ENCODE measurements around the gene CSTF1.

The CSTF1 gene

DNA sequence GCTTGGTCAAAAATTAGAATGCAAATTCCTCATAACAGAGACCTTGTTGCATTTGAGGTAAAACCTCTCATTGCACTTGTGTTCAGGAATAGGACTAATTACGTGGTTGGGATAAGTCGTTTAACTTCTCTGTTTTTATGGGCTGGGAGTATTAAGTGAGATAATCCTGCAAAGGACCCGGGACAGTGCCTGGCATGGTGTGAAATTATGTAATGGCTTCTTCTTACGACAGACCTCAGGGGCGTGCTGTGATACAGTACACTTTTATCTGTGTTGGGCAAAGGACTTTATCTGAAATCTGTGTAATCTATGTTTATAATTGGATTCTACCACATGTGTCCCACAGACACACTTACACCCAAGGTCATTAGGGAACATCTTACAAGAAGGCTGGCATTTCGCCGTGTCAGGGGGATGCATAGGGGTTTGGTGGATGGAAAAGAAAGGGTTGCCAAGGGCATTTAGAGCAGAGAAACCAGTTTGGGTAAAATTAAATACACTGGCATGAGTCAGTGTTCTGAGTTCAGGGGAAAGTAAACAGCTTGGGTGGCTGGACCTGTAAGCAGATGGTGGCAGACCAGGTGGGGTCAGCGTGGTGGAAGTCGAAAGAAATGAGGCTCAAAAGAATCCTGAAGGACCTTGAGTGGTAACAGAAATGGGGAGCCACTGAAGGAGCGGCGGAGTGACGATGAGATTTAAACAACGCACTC is 58.8 kb downstream of the CSTF1 start:
- TF ChIP-seq FOXM1 (IDR thresholded peaks at IDR 0.05; ENCODE audit: borderline replicate concordance, low read depth) (no peak), TAF1 (IDR thresholded peaks at IDR 0.05; ENCODE audit: low read depth) (no peak), NFIC (IDR thresholded peaks at IDR 0.05) (no peak), CEBPB (IDR thresholded peaks at IDR 0.05) (no peak), TEAD4 (IDR thresholded peaks at IDR 0.05) (no peak), EP300 (IDR thresholded peaks at IDR 0.05; ENCODE audit: borderline replicate concordance) (no peak), YY1 (IDR thresholded peaks at IDR 0.05; ENCODE audit: low read depth) (no peak), CREB1 (IDR thresholded peaks at IDR 0.05; ENCODE audit: low read depth) (no peak)
- TF ChIP-seq, protein P1, sequence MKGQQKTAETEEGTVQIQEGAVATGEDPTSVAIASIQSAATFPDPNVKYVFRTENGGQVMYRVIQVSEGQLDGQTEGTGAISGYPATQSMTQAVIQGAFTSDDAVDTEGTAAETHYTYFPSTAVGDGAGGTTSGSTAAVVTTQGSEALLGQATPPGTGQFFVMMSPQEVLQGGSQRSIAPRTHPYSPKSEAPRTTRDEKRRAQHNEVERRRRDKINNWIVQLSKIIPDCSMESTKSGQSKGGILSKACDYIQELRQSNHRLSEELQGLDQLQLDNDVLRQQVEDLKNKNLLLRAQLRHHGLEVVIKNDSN (IDR thresholded peaks at IDR 0.05): no peak

DNA sequence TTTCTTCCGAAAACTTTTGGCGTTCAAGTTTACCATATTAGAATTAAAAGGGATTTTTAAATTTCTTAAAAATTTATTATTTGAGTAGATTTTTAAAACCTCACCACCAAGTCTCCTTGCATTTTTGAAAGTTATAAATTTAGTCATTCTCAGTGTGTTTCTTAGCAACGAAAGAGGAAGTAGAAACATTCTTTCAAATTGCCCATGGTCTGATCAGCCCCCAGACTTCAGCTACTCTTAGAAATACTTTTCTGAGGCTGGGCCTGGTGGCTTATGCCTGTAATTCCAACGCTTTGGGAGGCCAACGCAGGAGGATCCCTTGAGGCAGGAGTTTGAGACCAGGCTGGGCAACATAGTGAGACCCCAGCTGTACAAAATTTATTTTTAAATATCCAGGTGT is 60.9 kb downstream of the CSTF1 start:
- TF ChIP-seq, protein P2, sequence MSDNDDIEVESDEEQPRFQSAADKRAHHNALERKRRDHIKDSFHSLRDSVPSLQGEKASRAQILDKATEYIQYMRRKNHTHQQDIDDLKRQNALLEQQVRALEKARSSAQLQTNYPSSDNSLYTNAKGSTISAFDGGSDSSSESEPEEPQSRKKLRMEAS (IDR thresholded peaks at IDR 0.05): no peak
- TF ChIP-seq TEAD4 (IDR thresholded peaks at IDR 0.05) (no peak), TAF1 (IDR thresholded peaks at IDR 0.05; ENCODE audit: low read depth) (no peak), NFIC (IDR thresholded peaks at IDR 0.05) (no peak), CREB1 (IDR thresholded peaks at IDR 0.05; ENCODE audit: low read depth) (no peak), CEBPB (IDR thresholded peaks at IDR 0.05) (no peak), EP300 (IDR thresholded peaks at IDR 0.05; ENCODE audit: borderline replicate concordance) (no peak)
- TF ChIP-seq, protein P3, sequence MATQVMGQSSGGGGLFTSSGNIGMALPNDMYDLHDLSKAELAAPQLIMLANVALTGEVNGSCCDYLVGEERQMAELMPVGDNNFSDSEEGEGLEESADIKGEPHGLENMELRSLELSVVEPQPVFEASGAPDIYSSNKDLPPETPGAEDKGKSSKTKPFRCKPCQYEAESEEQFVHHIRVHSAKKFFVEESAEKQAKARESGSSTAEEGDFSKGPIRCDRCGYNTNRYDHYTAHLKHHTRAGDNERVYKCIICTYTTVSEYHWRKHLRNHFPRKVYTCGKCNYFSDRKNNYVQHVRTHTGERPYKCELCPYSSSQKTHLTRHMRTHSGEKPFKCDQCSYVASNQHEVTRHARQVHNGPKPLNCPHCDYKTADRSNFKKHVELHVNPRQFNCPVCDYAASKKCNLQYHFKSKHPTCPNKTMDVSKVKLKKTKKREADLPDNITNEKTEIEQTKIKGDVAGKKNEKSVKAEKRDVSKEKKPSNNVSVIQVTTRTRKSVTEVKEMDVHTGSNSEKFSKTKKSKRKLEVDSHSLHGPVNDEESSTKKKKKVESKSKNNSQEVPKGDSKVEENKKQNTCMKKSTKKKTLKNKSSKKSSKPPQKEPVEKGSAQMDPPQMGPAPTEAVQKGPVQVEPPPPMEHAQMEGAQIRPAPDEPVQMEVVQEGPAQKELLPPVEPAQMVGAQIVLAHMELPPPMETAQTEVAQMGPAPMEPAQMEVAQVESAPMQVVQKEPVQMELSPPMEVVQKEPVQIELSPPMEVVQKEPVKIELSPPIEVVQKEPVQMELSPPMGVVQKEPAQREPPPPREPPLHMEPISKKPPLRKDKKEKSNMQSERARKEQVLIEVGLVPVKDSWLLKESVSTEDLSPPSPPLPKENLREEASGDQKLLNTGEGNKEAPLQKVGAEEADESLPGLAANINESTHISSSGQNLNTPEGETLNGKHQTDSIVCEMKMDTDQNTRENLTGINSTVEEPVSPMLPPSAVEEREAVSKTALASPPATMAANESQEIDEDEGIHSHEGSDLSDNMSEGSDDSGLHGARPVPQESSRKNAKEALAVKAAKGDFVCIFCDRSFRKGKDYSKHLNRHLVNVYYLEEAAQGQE (IDR thresholded peaks at IDR 0.05; ENCODE audit: low read depth): no peak

DNA sequence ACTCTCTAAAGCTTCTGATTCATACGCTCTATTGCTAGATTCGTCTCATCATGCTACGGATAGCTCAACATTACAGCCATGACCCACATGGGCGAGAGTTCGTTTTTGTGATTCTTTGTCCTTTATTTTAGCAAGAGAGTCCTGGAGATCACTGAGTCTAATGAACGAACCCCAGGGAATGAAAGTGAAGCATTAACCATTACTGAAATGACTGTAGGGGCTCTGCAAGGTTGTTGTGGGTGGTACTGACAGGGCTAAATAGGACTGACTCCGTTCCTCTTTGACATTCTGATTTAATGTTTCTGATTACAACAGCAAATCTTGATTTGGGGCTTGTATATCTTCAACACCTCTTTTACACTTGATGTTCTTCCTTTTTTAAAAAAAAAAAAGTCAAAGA is 62.3 kb downstream of the CSTF1 start:
- TF ChIP-seq, protein P1 (IDR thresholded peaks at IDR 0.05): no peak
- TF ChIP-seq TCF12 (IDR thresholded peaks at IDR 0.05; ENCODE audit: low read depth) (no peak), RAD21 (IDR thresholded peaks at IDR 0.05; ENCODE audit: low read depth) (no peak), CREB1 (IDR thresholded peaks at IDR 0.05; ENCODE audit: low read depth) (no peak), YY1 (IDR thresholded peaks at IDR 0.05; ENCODE audit: low read depth) (no peak), NFIC (IDR thresholded peaks at IDR 0.05) (no peak), ZBTB7A (IDR thresholded peaks at IDR 0.05; ENCODE audit: low read depth) (no peak), EGR1 (IDR thresholded peaks at IDR 0.05) (no peak), TEAD4 (IDR thresholded peaks at IDR 0.05) (no peak), EP300 (IDR thresholded peaks at IDR 0.05; ENCODE audit: borderline replicate concordance) (no peak), TAF1 (IDR thresholded peaks at IDR 0.05; ENCODE audit: low read depth) (no peak), FOXM1 (IDR thresholded peaks at IDR 0.05; ENCODE audit: borderline replicate concordance, low read depth) (no peak), CEBPB (IDR thresholded peaks at IDR 0.05) (no peak)
- TF ChIP-seq, protein P2 (IDR thresholded peaks at IDR 0.05): no peak
- TF ChIP-seq, protein P3 (IDR thresholded peaks at IDR 0.05; ENCODE audit: low read depth): no peak
